SK-N-SH (cell line): ENCODE data around the gene SETD5. TPM values are rescaled to one million over a fixed set of nuclear protein-coding genes. Genes with fewer than 3 reads are reported as not detected.
A peak's percentile ranks its signal among the peaks of the same experiment; 100 is the strongest.

Source experiments
- CTCF ChIA-PET: fragments of 300-600, 350-600 bp; formaldehyde crosslinking; extraction: SDS; loops from one replicate; lab custom pipeline; 2021; lab: Yijun Ruan, JAX
- POLR2A ChIA-PET: fragments of 350-600 bp; sonication (Branson Sonifier 250); formaldehyde crosslinking; extraction: SDS; loops from one replicate; lab custom pipeline; 2020; ENCODE audit warnings: antibody characterized with exemption, inconsistent platforms; lab: Yijun Ruan, JAX
- DNase-seq: peaks from one replicate; pipeline ENCODE4 v3.0.0; 2012
- H2AFZ ChIP-seq: fragments of 200-600 bp; sonication (generic); 2 replicates; pipeline ENCODE4 v1.8.1; 2016; ENCODE audit warnings: antibody characterized with exemption, mild to moderate bottlenecking, low read depth
- H3F3A ChIP-seq: fragments of 200-600 bp; sonication (generic); replicated peaks from 2 replicates; pipeline ENCODE3; 2016; ENCODE audit warnings: antibody characterized with exemption, mild to moderate bottlenecking; ENCODE audit not compliant: insufficient read depth
- H3K27ac ChIP-seq, 2 experiments: fragments of 200-500 bp in 1 of 2; fragments of 200-600 bp in 1 of 2; sonication (Bioruptor generic) in 1 of 2; sonication (generic), shearing (Covaris generic) in 1 of 2; 2 replicates each; pipeline versions ENCODE4 v1.5.1 to v1.6.1; 2014 to 2016; ENCODE audit warnings: low read depth in 2 of 2, inconsistent platforms in 1 of 2, low read length in 1 of 2, mild to moderate bottlenecking in 1 of 2, mixed read lengths in 1 of 2
- H3K27me3 ChIP-seq: fragments of 200-600 bp; sonication (generic), shearing (Covaris generic); 2 replicates; pipeline ENCODE4 v1.6.1; 2016; ENCODE audit warnings: mixed run types; ENCODE audit not compliant: insufficient read depth
- H3K36me3 ChIP-seq, 2 experiments: fragments of 200-500 bp in 1 of 2; fragments of 200-600 bp in 1 of 2; sonication (Bioruptor generic) in 1 of 2; sonication (generic) in 1 of 2; replicated peaks in 1 of 2; 2 replicates each; pipeline versions ENCODE3 to v1.5.1; 2014 to 2016; ENCODE audit warnings: low read length in 1 of 2, mild to moderate bottlenecking in 1 of 2; ENCODE audit not compliant: insufficient read depth in 2 of 2, control insufficient read depth in 1 of 2
- H3K4me1 ChIP-seq, 2 experiments: fragments of 200-500 bp in 1 of 2; fragments of 200-600 bp in 1 of 2; sonication (Bioruptor generic) in 1 of 2; sonication (generic), shearing (Covaris generic) in 1 of 2; 2 replicates each; pipeline versions ENCODE4 v1.5.1 to v1.6.1; 2014 to 2016; ENCODE audit warnings: low read depth in 1 of 2, low read length in 1 of 2, mixed run types in 1 of 2; ENCODE audit not compliant: insufficient read depth in 2 of 2, control insufficient read depth in 1 of 2
- H3K4me2 ChIP-seq: fragments of 200-600 bp; sonication (generic), shearing (Covaris generic); 2 replicates; pipeline ENCODE4 v1.6.1; 2017; ENCODE audit warnings: mixed run types
- H3K4me3 ChIP-seq, 2 experiments: fragments of 200-500 bp in 1 of 2; fragments of 200-600 bp in 1 of 2; sonication (Bioruptor generic) in 1 of 2; sonication (generic), shearing (Covaris generic) in 1 of 2; 2 replicates each; pipeline versions ENCODE4 v1.5.1 to v1.8.1; 2014 to 2016; ENCODE audit warnings: low read depth in 2 of 2, inconsistent platforms in 1 of 2, low read length in 1 of 2, mild to moderate bottlenecking in 1 of 2, mixed read lengths in 1 of 2, moderate library complexity in 1 of 2
- H3K79me2 ChIP-seq: fragments of 200-600 bp; sonication (generic); 2 replicates; pipeline ENCODE4 v1.8.1; 2017; ENCODE audit warnings: mild to moderate bottlenecking; ENCODE audit not compliant: insufficient read depth
- H3K9ac ChIP-seq: fragments of 200-600 bp; sonication (generic); 2 replicates; pipeline ENCODE4 v1.6.1; 2017; ENCODE audit warnings: mixed run types
- H3K9me2 ChIP-seq: fragments of 200-600 bp; sonication (generic); 2 replicates; pipeline ENCODE4 v1.6.1; 2017; ENCODE audit warnings: mixed run types
- H3K9me3 ChIP-seq: fragments of 200-600 bp; sonication (generic); 2 replicates; pipeline ENCODE4 v1.6.1; 2017; ENCODE audit warnings: mixed run types, mild to moderate bottlenecking, moderate library complexity
- H4K20me1 ChIP-seq: fragments of 200-600 bp; sonication (generic); 2 replicates; pipeline ENCODE4 v1.6.1; 2017; ENCODE audit warnings: mild to moderate bottlenecking, mixed run types; ENCODE audit not compliant: insufficient read depth
- CHD2 ChIP-seq: fragments of 150-350 bp; IDR thresholded peaks from 2 replicates; pipeline ENCODE4 v1.6.1; 2018; ENCODE audit warnings: low read length; ENCODE audit not compliant: partially characterized antibody
- CTCF ChIP-seq: fragments of 200-600 bp; sonication (generic); IDR thresholded peaks from 2 replicates; pipeline ENCODE4 v1.6.1; 2017; ENCODE audit warnings: antibody characterized with exemption, mild to moderate bottlenecking, moderate library complexity
- ELF1 ChIP-seq: IDR thresholded peaks from 2 replicates; pipeline ENCODE4 v1.4.0; 2012
- EP300 ChIP-seq, 2 experiments: IDR thresholded peaks; 2 replicates each; pipeline versions ENCODE4 v1.4.0 to v1.6.1; 2012; ENCODE audit warnings: borderline replicate concordance in 1 of 2, low read depth in 1 of 2, low read length in 1 of 2
- EZH2phosphoT487 ChIP-seq: fragments of 200-600 bp; sonication (generic); IDR thresholded peaks from 2 replicates; pipeline ENCODE4 v1.6.1; 2017; ENCODE audit warnings: low read depth, mixed run types, mild to moderate bottlenecking, antibody characterized with exemption, moderate library complexity, borderline replicate concordance
- FOSL2 ChIP-seq: IDR thresholded peaks from 2 replicates; pipeline ENCODE4 v1.4.0; 2012; ENCODE audit warnings: low read depth, mild to moderate bottlenecking, moderate library complexity, borderline replicate concordance
- FOXJ3 ChIP-seq: sonication (generic); formaldehyde crosslinking; IDR thresholded peaks from 2 replicates; pipeline ENCODE4 v1.5.1; 2020; ENCODE audit warnings: mild to moderate bottlenecking, missing genetic modification reagents
- FOXM1 ChIP-seq: IDR thresholded peaks from 2 replicates; pipeline ENCODE4 v1.4.0; 2012; ENCODE audit warnings: low read depth, mild to moderate bottlenecking
- IRF3 ChIP-seq: fragments of 150-350 bp; IDR thresholded peaks from 2 replicates; pipeline ENCODE4 v1.6.1; 2016; ENCODE audit warnings: mild to moderate bottlenecking, low read depth, low read length
- MAX ChIP-seq: IDR thresholded peaks from 2 replicates; pipeline ENCODE4 v1.4.0; 2012; ENCODE audit warnings: low read depth
- MEF2A ChIP-seq: IDR thresholded peaks from 2 replicates; pipeline ENCODE4 v1.4.0; 2012; ENCODE audit warnings: low read depth, borderline replicate concordance
- MXI1 ChIP-seq: IDR thresholded peaks from 2 replicates; pipeline ENCODE4 v1.6.1; 2012; ENCODE audit warnings: mild to moderate bottlenecking, low read depth, low read length, improper control_type of control experiment
- NFIC ChIP-seq: IDR thresholded peaks from 2 replicates; pipeline ENCODE4 v1.4.0; 2012; ENCODE audit warnings: borderline replicate concordance
- NRF1 ChIP-seq: IDR thresholded peaks from 2 replicates; pipeline ENCODE4 v1.6.1; 2012; ENCODE audit warnings: low read depth, mild to moderate bottlenecking, low read length
- RCOR1 ChIP-seq: fragments of 150-350 bp; IDR thresholded peaks from 2 replicates; pipeline ENCODE4 v1.6.1; 2017; ENCODE audit warnings: antibody characterized with exemption, low read length
- REST ChIP-seq: IDR thresholded peaks from 2 replicates; pipeline ENCODE4 v1.6.1; 2012; ENCODE audit warnings: mild to moderate bottlenecking, low read depth, low read length, moderate library complexity
- SIN3A ChIP-seq: IDR thresholded peaks from 2 replicates; pipeline ENCODE4 v1.6.1; 2012; ENCODE audit warnings: low read depth, mild to moderate bottlenecking, low read length, moderate library complexity, borderline replicate concordance
- TAF1 ChIP-seq: IDR thresholded peaks from 2 replicates; pipeline ENCODE4 v1.6.1; 2012; ENCODE audit warnings: low read depth, mild to moderate bottlenecking, low read length, moderate library complexity, borderline replicate concordance
- TCF12 ChIP-seq: IDR thresholded peaks from 2 replicates; pipeline ENCODE4 v1.4.0; 2012
- TEAD4 ChIP-seq: IDR thresholded peaks from 2 replicates; pipeline ENCODE4 v1.4.0; 2012; ENCODE audit warnings: mild to moderate bottlenecking, borderline replicate concordance; ENCODE audit not compliant: insufficient read depth
- USF1 ChIP-seq: IDR thresholded peaks from 2 replicates; pipeline ENCODE4 v1.4.0; 2012; ENCODE audit warnings: low read depth, borderline replicate concordance
- WGBS: methylation state at CpG from one replicate; pipeline ENCODE4 v1.1.6; 2017; ENCODE audit warnings: low lambda C conversion rate; 5-methylcytosine and 5-hydroxymethylcytosine counted together
- polyA plus RNA-seq, 3 experiments: library from polyadenylated mRNA; depleted of rRNA; stranded (reverse); fragments of >200 nt; gene quantifications; 2 replicates each; pipeline ENCODE4 v1.2.3, GENCODE V29; 2012

Gene SETD5
- polyA plus RNA-seq, 1 of the 3 experiments (the other 2 are of a cell fraction), result 32.3 TPM

GRCh38 chr3:9352917-9353752, 44.3 kb upstream of the SETD5 start (continued):
- TF ChIP-seq NFIC (no peak), REST (no peak), EP300 (IDR thresholded peaks at IDR 0.05; ENCODE audit: borderline replicate concordance in 1 of 2, low read depth in 1 of 2, low read length in 1 of 2) (no peak), FOSL2 (no peak), TAF1 (no peak)
- TF ChIP-seq, all 33 proteins: peak for 3

GRCh38 chr3:9361691-9362388, 35.6 kb upstream of the SETD5 start:
- H2AFZ ChIP-seq, result peak overlapping the region; percentile 77; the same call in 1 of the 2 replicates
- peaks cover 13 to 21% of the 10 kb centered on the region in 2 experiments for H3K36me3 ChIP-seq
- DNase-seq, result no peak
- WGBS, result 92% methylated on average over 5 of the region's 5 CpGs
- H4K20me1 ChIP-seq, result no peaks in the 10 kb centered on the region
- no peaks in the 10 kb centered on the region for H3K9me3 ChIP-seq
- no peak overlapping the region; a peak in 1 of 4 replicates for H3K27ac ChIP-seq
- no peaks in the 10 kb centered on the region for H3F3A ChIP-seq
- ChIA-PET POLR2A (interaction anchor here (1.1 to 2.5 kb wide), 5 partner anchors 9 to 37 kb away, joined by 3 to 39 read pairs (median 7); partner anchors contain the start of gene SETD5), CTCF (interaction anchor here (0.7 to 4.6 kb wide), 6 partner anchors 9 to 390 kb away, joined by 3 to 39 read pairs (median 4); no protein-coding TSS in a partner anchor)
- H3K9ac ChIP-seq, result no peak overlapping the region
- no peaks in the 10 kb centered on the region for H3K9me2 ChIP-seq
- peaks cover 32% of the 10 kb centered on the region for H3K79me2 ChIP-seq
- no peaks in the 10 kb centered on the region for H3K27me3 ChIP-seq
- TF ChIP-seq FOSL2, result no peak
- TF ChIP-seq USF1, result no peak
- no peak for TF ChIP-seq RCOR1
- no peak for TF ChIP-seq MAX
- no peak for TF ChIP-seq MXI1
- TF ChIP-seq NRF1, result no peak
- TF ChIP-seq TCF12, result no peak
- no peak for TF ChIP-seq FOXJ3 (CRISPR knock-in tag)
- no peak for TF ChIP-seq ELF1
- no peak for TF ChIP-seq FOXM1
- TF ChIP-seq IRF3, result no peak
- TF ChIP-seq SIN3A, result no peak
- TF ChIP-seq TEAD4, result no peak
- TF ChIP-seq CHD2, result no peak
- no peak for TF ChIP-seq EZH2phosphoT487
- TF ChIP-seq CTCF, result no peak
- TF ChIP-seq MEF2A, result no peak
- H3K4me1 ChIP-seq, result peaks cover 3 to 8% of the 10 kb centered on the region in 2 experiments; a peak in 3 of 4 replicates
- peak overlapping the region; percentile 76 for H3K4me2 ChIP-seq
- peak overlapping the region; percentile 64 to 71; a peak in 3 of 4 replicates for H3K4me3 ChIP-seq
